Measurements from ENCODE around the gene CIAO2B. TPM values are rescaled to one million over a fixed set of nuclear protein-coding genes. Genes with fewer than 3 reads are reported as not detected.
"Not testable (repeated sequence)": the region's sequence is repeated elsewhere in the genome, so short reads cannot be mapped to it uniquely, and the experiment has no call there.

Gene CIAO2B
- total and polyA plus RNA-seq, 5 donors = 82.8 to 239 (median 103) TPM

DNA sequence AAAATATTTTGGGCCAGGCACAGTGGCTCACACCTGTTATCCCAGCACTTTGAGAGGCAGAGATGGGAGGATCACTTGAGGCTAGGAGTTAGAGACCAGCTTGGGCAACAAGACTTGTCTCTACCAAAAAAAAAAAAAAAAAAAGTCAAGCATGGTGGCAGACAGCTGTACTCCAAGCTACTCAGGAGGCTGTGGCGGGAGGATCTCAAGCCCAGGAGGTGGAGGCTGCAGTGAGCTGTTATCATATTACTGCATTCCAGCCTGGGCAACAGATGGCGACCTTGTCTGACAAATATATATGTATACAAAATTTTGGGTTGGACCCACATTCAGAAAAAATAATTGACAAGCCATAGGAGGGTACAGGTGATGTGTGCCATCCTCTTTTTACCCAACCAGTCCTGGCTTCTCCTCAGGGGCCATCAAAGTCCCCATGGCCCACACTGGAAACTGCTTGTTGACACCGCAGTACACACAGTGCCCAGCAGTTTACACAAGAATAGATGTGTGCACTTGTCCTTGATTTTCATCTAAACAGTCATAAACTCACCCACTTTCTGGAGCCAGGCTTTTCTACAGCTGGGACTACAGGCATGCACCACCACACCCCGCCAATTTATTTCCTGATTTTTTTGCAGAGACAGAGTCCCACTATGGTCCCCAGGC lies 2.8 kb upstream of the CIAO2B start:
- no peaks in the 10 kb centered on the region for H3K27me3 ChIP-seq (ENCODE audit: control insufficient read depth, insufficient read depth)
- H3K9me3 ChIP-seq (ENCODE audit: control insufficient read depth, low read length) = no peaks in the 10 kb centered on the region
- WGBS = 78% methylated on average over 4 of the region's 4 CpGs
- peaks cover 3% of the 10 kb centered on the region for H3K4me1 ChIP-seq (ENCODE audit: control insufficient read depth, insufficient read depth, low read length)
- intact Hi-C loops (cut with DNase I) = no loop called here
- ATAC-seq (no peak), DNase-seq (peak in 1 of 3 donors; percentile 20)
- H3K4me3 ChIP-seq (ENCODE audit: low read length) = no peak overlapping the region
- peak overlapping the region; percentile 26 for H3K27ac ChIP-seq (ENCODE audit: low read length)

DNA sequence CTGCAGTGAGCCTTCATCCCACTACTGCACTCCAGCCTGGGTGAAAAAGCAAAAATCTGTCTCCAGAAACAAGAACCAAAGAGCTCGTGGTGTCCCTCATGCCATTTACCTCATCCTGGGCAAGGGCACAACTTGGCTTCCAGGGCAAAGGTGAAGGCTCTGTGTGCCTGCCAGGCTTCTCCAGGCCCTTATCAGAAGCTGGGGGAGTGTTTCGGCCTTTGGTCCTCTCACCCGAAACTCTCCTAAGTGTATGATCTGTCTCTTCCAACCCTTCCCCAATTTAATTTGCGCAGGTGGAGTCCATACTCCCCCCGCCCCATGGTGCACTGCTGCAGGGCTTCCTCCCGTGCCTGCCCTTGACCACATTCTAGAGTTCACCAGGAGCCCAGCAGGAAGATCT lies 2.3 kb upstream of the CIAO2B start:
- DNase-seq (peak in 1 of 3 donors; percentile 27), ATAC-seq (no peak)
- Histone ChIP-seq H3K4me3 (ENCODE audit: low read length) (peak overlapping the region; percentile 62), H3K4me1 (ENCODE audit: control insufficient read depth, insufficient read depth, low read length) (peaks cover 3% of the 10 kb centered on the region), H3K27ac (ENCODE audit: low read length) (peak overlapping the region; percentile 28), H3K9me3 (ENCODE audit: control insufficient read depth, low read length) (no peaks in the 10 kb centered on the region), H3K27me3 (ENCODE audit: control insufficient read depth, insufficient read depth) (no peaks in the 10 kb centered on the region)
- intact Hi-C loops (cut with DNase I) = no loop called here
- WGBS = 72% methylated on average over 6 of the region's 6 CpGs

- WGBS = 21% methylated on average over 44 of the region's 44 CpGs
- H3K9me3 ChIP-seq (ENCODE audit: control insufficient read depth, low read length) = no peaks in the 10 kb centered on the region
Observed at GRCh38 chr16:66935314-66936011, 1.3 kb upstream of the CIAO2B start, which contains the start of gene CES2. Gene CES2, plus strand, starts transcription at chr16:66935516. Its CDS starts 120 bp downstream, at chr16:66935636.

GRCh38 chr16:66934839-66935313 lies 674 bp upstream of the CIAO2B start:
- peak overlapping the region; percentile 84 for H3K27ac ChIP-seq (ENCODE audit: low read length)
- ATAC-seq; H3K9me3 ChIP-seq (ENCODE audit: control insufficient read depth, low read length); DNase-seq; H3K27me3 ChIP-seq (ENCODE audit: control insufficient read depth, insufficient read depth); H3K4me1 ChIP-seq (ENCODE audit: control insufficient read depth, insufficient read depth, low read length): not testable (repeated sequence)
- intact Hi-C loops (cut with DNase I) = loop anchor here in 2 of 4 donors (5.0 kb wide), 1 partner anchor 38 kb away; no protein-coding TSS in a partner anchor
- WGBS = under 1% methylated on average over 21 of the region's 24 CpGs
- peak overlapping the region; percentile 62 for H3K4me3 ChIP-seq (ENCODE audit: low read length)

More at GRCh38 chr16:66935314-66936011, 1.3 kb upstream of the CIAO2B start, which contains the start of gene CES2:
- peak within 1 kb of the TSS; percentile 62 for H3K4me3 ChIP-seq (ENCODE audit: low read length)
- DNase-seq (peak; percentile 60 to 78 (median 74)), ATAC-seq (peak; percentile 61 to 65)
- H3K27ac ChIP-seq (ENCODE audit: low read length) = peak within 1 kb of the TSS; percentile 84
- intact Hi-C loops (cut with DNase I) = no loop called here
- H3K27me3 ChIP-seq (ENCODE audit: control insufficient read depth, insufficient read depth) = no peaks in the 10 kb centered on the region
- peaks cover 3% of the 10 kb centered on the region for H3K4me1 ChIP-seq (ENCODE audit: control insufficient read depth, insufficient read depth, low read length)

- peak in 1 of 2 donors; percentile 2 for ATAC-seq
- peaks cover 3% of the 10 kb centered on the region for H3K4me1 ChIP-seq (ENCODE audit: control insufficient read depth, insufficient read depth, low read length)
- no peaks in the 10 kb centered on the region for H3K9me3 ChIP-seq (ENCODE audit: control insufficient read depth, low read length)
- H3K27me3 ChIP-seq (ENCODE audit: control insufficient read depth, insufficient read depth) = no peaks in the 10 kb centered on the region
- peak overlapping the region; percentile 62 for H3K4me3 ChIP-seq (ENCODE audit: low read length)
- peak overlapping the region; percentile 83 for H3K27ac ChIP-seq (ENCODE audit: low read length)
- DNase-seq = no peak
- 2% methylated on average over 12 of the region's 12 CpGs for WGBS
- intact Hi-C loops (cut with DNase I) = loop anchor here in 2 of 4 donors (5.0 kb wide), 1 partner anchor 36 kb away; no protein-coding TSS in a partner anchor
Observed at GRCh38 chr16:66933776-66934137, 445 bp downstream of the CIAO2B start.

GRCh38 chr16:66932076-66932475 lies 2.1 kb downstream of the CIAO2B start:
- Histone ChIP-seq H3K9me3 (ENCODE audit: control insufficient read depth, low read length) (no peaks in the 10 kb centered on the region), H3K27ac (ENCODE audit: low read length) (no peak overlapping the region), H3K27me3 (ENCODE audit: control insufficient read depth, insufficient read depth) (no peaks in the 10 kb centered on the region), H3K4me1 (ENCODE audit: control insufficient read depth, insufficient read depth, low read length) (peaks cover 9% of the 10 kb centered on the region), H3K4me3 (ENCODE audit: low read length) (no peak overlapping the region)
- intact Hi-C loops (cut with DNase I) = loop anchor here in 2 of 4 donors (5.0 kb wide), 1 partner anchor 35 kb away; no protein-coding TSS in a partner anchor
- DNase-seq = peak in 1 of 3 donors; percentile 62
- WGBS = 86% methylated on average over 4 of the region's 4 CpGs
- ATAC-seq = no peak

DNA sequence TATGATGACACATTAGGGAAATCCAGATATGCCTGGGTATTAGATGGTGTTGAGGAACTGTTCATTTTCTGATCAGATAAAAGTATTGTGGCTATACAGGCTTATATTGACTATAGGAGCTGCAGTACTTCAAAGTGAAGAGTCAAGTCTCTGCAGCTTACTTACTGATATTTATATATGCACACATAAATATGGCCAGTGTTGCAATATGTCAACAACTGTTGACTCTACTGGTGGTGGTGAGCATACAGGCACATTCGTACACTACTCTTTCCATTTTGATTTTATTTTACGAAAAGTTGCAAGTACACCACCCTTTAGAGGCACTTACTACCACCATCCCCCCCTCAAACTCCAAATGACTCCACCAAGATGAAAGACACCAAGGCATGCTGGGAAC lies 2.5 kb downstream of the CIAO2B start:
- WGBS = 87% methylated on average over 2 of the region's 2 CpGs
- H3K4me1 ChIP-seq (ENCODE audit: control insufficient read depth, insufficient read depth, low read length) = peaks cover 9% of the 10 kb centered on the region
- DNase-seq (no peak), ATAC-seq (no peak)
- no peaks in the 10 kb centered on the region for H3K9me3 ChIP-seq (ENCODE audit: control insufficient read depth, low read length)
- intact Hi-C loops (cut with DNase I) = loop anchor here in 2 of 4 donors (5.0 kb wide), 1 partner anchor 34 kb away; no protein-coding TSS in a partner anchor
- H3K27ac ChIP-seq (ENCODE audit: low read length) = no peak overlapping the region
- H3K4me3 ChIP-seq (ENCODE audit: low read length) = no peak overlapping the region
- no peaks in the 10 kb centered on the region for H3K27me3 ChIP-seq (ENCODE audit: control insufficient read depth, insufficient read depth)

- intact Hi-C loops (cut with DNase I) = loop anchor here in 2 of 4 donors (5.0 kb wide), 1 partner anchor 33 kb away; no protein-coding TSS in a partner anchor
- WGBS = 47% methylated on average over 4 of the region's 4 CpGs
- Histone ChIP-seq H3K9me3 (ENCODE audit: control insufficient read depth, low read length) (no peaks in the 10 kb centered on the region), H3K27ac (ENCODE audit: low read length) (peak overlapping the region; percentile 22), H3K4me3 (ENCODE audit: low read length) (no peak overlapping the region), H3K4me1 (ENCODE audit: control insufficient read depth, insufficient read depth, low read length) (peaks cover 9% of the 10 kb centered on the region), H3K27me3 (ENCODE audit: control insufficient read depth, insufficient read depth) (no peaks in the 10 kb centered on the region)
- ATAC-seq (peak in 1 of 2 donors; percentile 1), DNase-seq (peak in 2 of 3 donors; percentile 29 to 55)
Observed at GRCh38 chr16:66930189-66930588, 4.0 kb downstream of the CIAO2B start.

GRCh38 chr16:66928702-66929388 lies 5.4 kb downstream of the CIAO2B start:
- Histone ChIP-seq H3K27ac (ENCODE audit: low read length) (peak overlapping the region; percentile 55), H3K27me3 (ENCODE audit: control insufficient read depth, insufficient read depth) (no peaks in the 10 kb centered on the region), H3K4me1 (ENCODE audit: control insufficient read depth, insufficient read depth, low read length) (peaks cover 9% of the 10 kb centered on the region), H3K4me3 (ENCODE audit: low read length) (no peak overlapping the region), H3K9me3 (ENCODE audit: control insufficient read depth, low read length) (no peaks in the 10 kb centered on the region)
- ATAC-seq = no peak
- 75% methylated on average over 10 of the region's 10 CpGs for WGBS
- intact Hi-C loops (cut with DNase I) = no loop called here
- DNase-seq = peak in 1 of 3 donors; percentile 77

- 70% methylated on average over 8 of the region's 8 CpGs for WGBS
- intact Hi-C loops (cut with DNase I) = no loop called here
- peak in 1 of 2 donors; percentile 12 for ATAC-seq
- Histone ChIP-seq H3K4me3 (ENCODE audit: low read length) (no peak overlapping the region), H3K4me1 (ENCODE audit: control insufficient read depth, insufficient read depth, low read length) (peaks cover 6% of the 10 kb centered on the region), H3K27ac (ENCODE audit: low read length) (peak overlapping the region; percentile 55), H3K9me3 (ENCODE audit: control insufficient read depth, low read length) (no peaks in the 10 kb centered on the region), H3K27me3 (ENCODE audit: control insufficient read depth, insufficient read depth) (no peaks in the 10 kb centered on the region)
- peak in 1 of 3 donors; percentile 68 for DNase-seq
Observed at GRCh38 chr16:66927918-66928649, 6.1 kb downstream of the CIAO2B start.
